Hepatocyte (in vitro differentiated cells): ENCODE measurements around the gene UQCC2. TPM values are rescaled to one million over a fixed set of nuclear protein-coding genes. Genes with fewer than 3 reads are reported as not detected.

Source experiments
- DNase-seq: peaks from one replicate; pipeline ENCODE4 v3.0.0-alpha.2; 2016; ENCODE audit warnings: low spot score
- H2AFZ ChIP-seq: fragments of 200-600 bp; sonication (generic); 2 replicates; pipeline ENCODE4 v1.6.0; 2016; ENCODE audit warnings: antibody characterized with exemption, mild to moderate bottlenecking
- H3K27ac ChIP-seq: fragments of 200-600 bp; sonication (generic); 2 replicates; pipeline ENCODE4 v1.5.1; 2016; ENCODE audit warnings: mild to moderate bottlenecking
- H3K27me3 ChIP-seq: fragments of 200-600 bp; sonication (generic); 2 replicates; pipeline ENCODE4 v1.6.1; 2016
- H3K36me3 ChIP-seq: fragments of 200-600 bp; sonication (generic); replicated peaks from 2 replicates; pipeline ENCODE4 v1.5.1; 2016; ENCODE audit warnings: low read depth; ENCODE audit not compliant: insufficient read depth
- H3K4me1 ChIP-seq: fragments of 200-600 bp; sonication (generic); 2 replicates; pipeline ENCODE4 v1.5.1; 2016; ENCODE audit warnings: mild to moderate bottlenecking, moderate library complexity; ENCODE audit not compliant: insufficient read depth
- H3K4me2 ChIP-seq: fragments of 200-600 bp; sonication (generic); 2 replicates; pipeline ENCODE4 v1.6.0; 2016
- H3K4me3 ChIP-seq: fragments of 200-600 bp; sonication (generic); 2 replicates; pipeline ENCODE4 v1.5.1; 2016; ENCODE audit warnings: mild to moderate bottlenecking
- H3K79me2 ChIP-seq: fragments of 200-600 bp; sonication (generic); 2 replicates; pipeline ENCODE4 v1.6.0; 2017; ENCODE audit warnings: mild to moderate bottlenecking
- H3K9me2 ChIP-seq: fragments of 200-600 bp; sonication (generic); replicated peaks from 2 replicates; pipeline ENCODE4 v1.6.0; 2017; ENCODE audit warnings: mild to moderate bottlenecking; ENCODE audit not compliant: insufficient read depth
- H3K9me3 ChIP-seq: fragments of 200-600 bp; sonication (generic); 2 replicates; pipeline ENCODE4 v1.5.1; 2016; ENCODE audit warnings: low read depth, mild to moderate bottlenecking
- H4K20me1 ChIP-seq: fragments of 200-600 bp; sonication (generic); 2 replicates; pipeline ENCODE4 v1.6.0; 2016; ENCODE audit warnings: mild to moderate bottlenecking; ENCODE audit not compliant: insufficient read depth, poor library complexity, severe bottlenecking
- EZH2 ChIP-seq: fragments of 200-600 bp; sonication (generic); IDR thresholded peaks from 2 replicates; pipeline ENCODE4 v1.6.1; 2016; ENCODE audit warnings: antibody characterized with exemption, mild to moderate bottlenecking, borderline replicate concordance
- EZH2phosphoT487 ChIP-seq: fragments of 200-600 bp; sonication (generic); IDR thresholded peaks from one replicate; pipeline ENCODE4 v1.6.1; 2018; ENCODE audit warnings: antibody characterized with exemption, mild to moderate bottlenecking, low read depth, moderate library complexity; ENCODE audit not compliant: unreplicated experiment, severe bottlenecking
- WGBS: methylation state at CpG from one replicate; pipeline ENCODE4 v1.1.6; 2016; ENCODE audit warnings: low lambda C conversion rate; ENCODE audit errors: missing lambda C conversion rate; 5-methylcytosine and 5-hydroxymethylcytosine counted together
- polyA plus RNA-seq: library from polyadenylated mRNA; unstranded; fragments of >200 nt; fragmentation: Nextera tagmentation; extraction: Ambion mirVana; gene quantifications from 2 replicates; pipeline ENCODE4 v1.2.1, GENCODE V29; 2016
- total RNA-seq: library from RNA; depleted of rRNA; stranded (reverse); fragments of >200 nt; gene quantifications from 2 replicates; pipeline ENCODE4 v1.2.3, GENCODE V29; 2014
- TF ChIP-seq, protein P1 (sequence below): fragments of 200-600 bp; sonication (generic); IDR thresholded peaks from 2 replicates; pipeline ENCODE4 v1.5.1; 2016; ENCODE audit warnings: antibody characterized with exemption, mild to moderate bottlenecking; ENCODE audit not compliant: poor library complexity

Gene UQCC2
- total and polyA plus RNA-seq, 2 experiments from 2014 or later, result 44.7 to 151 TPM

DNA sequence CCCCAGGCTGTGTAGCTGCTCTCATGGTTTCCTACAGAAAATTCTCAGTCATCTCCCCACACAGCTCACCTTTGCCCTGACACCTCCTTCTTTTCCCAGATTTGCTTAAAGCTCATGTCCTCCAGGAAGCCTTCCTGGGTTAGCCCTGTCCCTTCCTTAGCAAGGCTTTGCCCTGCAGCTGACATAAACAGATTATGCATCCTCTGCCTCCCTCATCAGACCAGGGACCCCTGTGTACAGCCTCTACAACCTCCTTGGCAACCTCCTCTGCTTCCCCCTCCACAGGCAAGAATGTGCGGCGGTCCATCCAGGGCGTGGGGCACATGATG lies 39.8 kb downstream of the UQCC2 start:
- H3K9me3 ChIP-seq, result no peaks in the 10 kb centered on the region
- no peak for DNase-seq
- no peak overlapping the region for H3K27ac ChIP-seq
- 100% methylated on average over 3 of the region's 3 CpGs for WGBS
- H3K36me3 ChIP-seq, result no peaks in the 10 kb centered on the region
- H4K20me1 ChIP-seq, result no peaks in the 10 kb centered on the region
- TF ChIP-seq EZH2phosphoT487 (no peak), EZH2 (no peak)
- no peaks in the 10 kb centered on the region for H3K79me2 ChIP-seq
- no peak overlapping the region for H3K4me3 ChIP-seq
- H3K4me1 ChIP-seq, result no peaks in the 10 kb centered on the region
- no peaks in the 10 kb centered on the region for H3K27me3 ChIP-seq
- H3K9me2 ChIP-seq, result no peaks in the 10 kb centered on the region
- H2AFZ ChIP-seq, result no peak overlapping the region
- no peak overlapping the region for H3K4me2 ChIP-seq

DNA sequence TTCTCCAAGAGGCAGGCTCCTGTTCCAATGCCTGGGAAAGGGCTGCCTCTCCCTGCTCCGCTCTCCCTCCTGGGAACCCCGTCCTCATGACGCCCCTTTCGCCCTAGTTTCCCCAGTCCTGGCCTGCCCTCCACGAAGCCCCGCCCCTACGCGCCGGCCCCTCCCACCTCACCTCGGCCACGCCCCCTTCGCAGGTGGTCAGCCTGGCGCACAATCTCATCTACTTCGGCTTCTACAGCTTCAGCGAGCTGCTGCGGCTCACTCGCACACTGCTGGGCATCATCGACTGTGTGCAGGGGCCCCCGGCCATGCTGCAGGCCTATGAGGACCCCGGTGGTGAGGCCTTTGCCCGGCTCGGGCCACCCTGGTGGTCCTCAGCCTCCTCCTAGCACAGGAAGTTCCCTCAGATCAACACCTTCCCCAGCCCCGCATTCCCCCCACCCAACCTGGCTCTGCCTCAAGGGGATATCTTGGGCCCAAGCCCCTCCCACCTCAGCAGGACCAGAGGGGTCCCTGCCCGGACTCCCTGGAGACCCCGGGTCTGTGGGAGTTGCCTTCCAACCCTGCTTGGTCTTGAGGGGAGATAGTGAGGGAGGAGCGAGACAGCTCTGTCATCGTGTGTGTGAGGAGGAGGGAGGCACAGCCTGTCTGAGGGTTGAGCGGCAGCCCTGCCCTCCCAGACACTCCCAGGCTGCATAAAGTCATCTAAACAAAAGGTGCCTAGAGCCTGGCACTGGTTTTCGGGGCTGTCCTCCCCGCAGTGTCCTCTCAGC lies 40.3 kb downstream of the UQCC2 start:
- WGBS, result 88% methylated on average over 15 of the region's 30 CpGs
- H3K27ac ChIP-seq, result no peak overlapping the region
- no peak overlapping the region for H3K4me2 ChIP-seq
- H2AFZ ChIP-seq, result no peak overlapping the region
- no peaks in the 10 kb centered on the region for H3K36me3 ChIP-seq
- no peaks in the 10 kb centered on the region for H3K9me2 ChIP-seq
- H3K79me2 ChIP-seq, result no peaks in the 10 kb centered on the region
- H3K4me1 ChIP-seq, result no peaks in the 10 kb centered on the region
- no peaks in the 10 kb centered on the region for H3K9me3 ChIP-seq
- no peak for DNase-seq
- no peaks in the 10 kb centered on the region for H3K27me3 ChIP-seq
- H4K20me1 ChIP-seq, result no peaks in the 10 kb centered on the region
- TF ChIP-seq, protein P1, sequence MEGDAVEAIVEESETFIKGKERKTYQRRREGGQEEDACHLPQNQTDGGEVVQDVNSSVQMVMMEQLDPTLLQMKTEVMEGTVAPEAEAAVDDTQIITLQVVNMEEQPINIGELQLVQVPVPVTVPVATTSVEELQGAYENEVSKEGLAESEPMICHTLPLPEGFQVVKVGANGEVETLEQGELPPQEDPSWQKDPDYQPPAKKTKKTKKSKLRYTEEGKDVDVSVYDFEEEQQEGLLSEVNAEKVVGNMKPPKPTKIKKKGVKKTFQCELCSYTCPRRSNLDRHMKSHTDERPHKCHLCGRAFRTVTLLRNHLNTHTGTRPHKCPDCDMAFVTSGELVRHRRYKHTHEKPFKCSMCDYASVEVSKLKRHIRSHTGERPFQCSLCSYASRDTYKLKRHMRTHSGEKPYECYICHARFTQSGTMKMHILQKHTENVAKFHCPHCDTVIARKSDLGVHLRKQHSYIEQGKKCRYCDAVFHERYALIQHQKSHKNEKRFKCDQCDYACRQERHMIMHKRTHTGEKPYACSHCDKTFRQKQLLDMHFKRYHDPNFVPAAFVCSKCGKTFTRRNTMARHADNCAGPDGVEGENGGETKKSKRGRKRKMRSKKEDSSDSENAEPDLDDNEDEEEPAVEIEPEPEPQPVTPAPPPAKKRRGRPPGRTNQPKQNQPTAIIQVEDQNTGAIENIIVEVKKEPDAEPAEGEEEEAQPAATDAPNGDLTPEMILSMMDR, result no peak
- TF ChIP-seq EZH2phosphoT487 (no peak), EZH2 (no peak)
- H3K4me3 ChIP-seq, result no peak overlapping the region

DNA sequence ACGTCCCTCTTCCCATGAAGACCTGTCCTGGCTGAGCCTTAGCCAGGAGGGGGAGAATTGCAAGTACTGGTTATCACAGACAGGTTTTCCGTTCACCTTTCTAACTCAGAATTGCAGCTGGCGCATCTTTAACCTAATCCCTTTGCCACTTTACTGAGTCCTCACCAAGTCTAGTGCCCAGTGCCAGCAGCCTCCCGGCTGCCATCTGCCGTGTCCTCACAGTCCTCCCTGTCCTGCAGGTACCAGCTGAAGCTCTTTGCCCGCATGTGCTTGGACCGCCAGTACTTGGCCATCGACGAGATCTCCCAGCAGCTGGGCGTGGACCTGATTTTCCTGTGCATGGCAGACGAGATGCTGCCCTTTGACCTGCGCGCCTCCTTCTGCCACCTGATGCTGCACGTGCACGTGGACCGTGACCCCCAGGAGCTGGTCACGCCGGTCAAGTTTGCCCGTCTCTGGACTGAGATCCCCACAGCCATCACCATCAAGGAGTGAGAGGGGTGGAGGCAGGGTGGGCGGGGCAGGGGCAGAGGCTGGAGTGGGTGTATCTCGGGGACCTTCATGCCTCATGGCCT lies 41.3 kb downstream of the UQCC2 start:
- Histone ChIP-seq H3K27ac (no peak overlapping the region), H2AFZ (no peak overlapping the region), H3K36me3 (no peaks in the 10 kb centered on the region), H3K4me2 (no peak overlapping the region), H3K9me2 (no peaks in the 10 kb centered on the region), H3K4me3 (no peak overlapping the region), H3K4me1 (no peaks in the 10 kb centered on the region), H4K20me1 (no peaks in the 10 kb centered on the region), H3K9me3 (no peaks in the 10 kb centered on the region), H3K79me2 (no peaks in the 10 kb centered on the region), H3K27me3 (no peaks in the 10 kb centered on the region)
- no peak for DNase-seq
- TF ChIP-seq EZH2phosphoT487, result no peak
- no peak for TF ChIP-seq EZH2
- TF ChIP-seq, protein P1, result no peak
- 90% methylated on average over 18 of the region's 21 CpGs for WGBS

DNA sequence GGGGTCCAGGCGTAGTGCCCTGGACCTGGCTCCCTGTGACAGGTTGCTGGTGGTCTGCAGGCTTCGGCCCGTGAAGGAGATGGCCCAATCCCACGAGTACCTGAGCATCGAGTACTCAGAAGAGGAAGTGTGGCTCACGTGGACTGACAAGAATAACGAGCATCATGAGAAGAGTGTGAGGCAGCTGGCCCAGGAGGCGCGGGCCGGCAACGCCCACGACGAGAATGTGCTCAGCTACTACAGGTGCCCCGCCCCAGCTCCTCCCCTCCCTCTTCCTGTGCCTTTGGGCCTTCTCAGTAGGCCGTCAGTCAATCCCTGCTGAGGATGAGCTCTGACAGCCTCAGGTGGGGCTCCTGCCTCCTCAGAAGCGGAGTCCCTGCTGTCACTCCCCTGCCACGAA lies 42.6 kb downstream of the UQCC2 start:
- Histone ChIP-seq H3K9me2 (no peaks in the 10 kb centered on the region), H3K4me1 (no peaks in the 10 kb centered on the region), H4K20me1 (no peaks in the 10 kb centered on the region), H3K27me3 (no peaks in the 10 kb centered on the region), H3K27ac (peak overlapping the region; percentile 34), H3K4me3 (no peak overlapping the region), H3K4me2 (no peak overlapping the region), H3K79me2 (no peaks in the 10 kb centered on the region), H2AFZ (no peak overlapping the region), H3K36me3 (no peaks in the 10 kb centered on the region), H3K9me3 (no peaks in the 10 kb centered on the region)
- TF ChIP-seq, protein P1, result no peak
- TF ChIP-seq EZH2phosphoT487 (no peak), EZH2 (no peak)
- peak; percentile 60 for DNase-seq
- WGBS, result 78% methylated on average over 15 of the region's 17 CpGs
